Stimulated activated CD4-positive, alpha-beta T cell treated with anti-CD3 and anti-CD28 coated beads, Interleukin-1b, Interleukin-23, amount 100 ng/mL, for 24 hours (primary cell): Measurements from ENCODE around the gene RAB40C.
A peak's percentile ranks its signal among the peaks of the same experiment; 100 is the strongest.

Source experiments
- DNase-seq, 4 experiments: peaks; one replicate each; pipeline ENCODE4 v3.0.0-alpha.2; 2020; ENCODE audit warnings: low read depth in 4 of 4, low spot score in 1 of 4

Gene RAB40C

GRCh38 chr16:610513-611381 is 20.9 kb downstream of the RAB40C start:
- peak in 3 of 4 experiments; percentile 29 to 54 (median 38) for DNase-seq

- no peak for DNase-seq
Measured at GRCh38 chr16:615122-615521, 25.3 kb downstream of the RAB40C start.

DNA sequence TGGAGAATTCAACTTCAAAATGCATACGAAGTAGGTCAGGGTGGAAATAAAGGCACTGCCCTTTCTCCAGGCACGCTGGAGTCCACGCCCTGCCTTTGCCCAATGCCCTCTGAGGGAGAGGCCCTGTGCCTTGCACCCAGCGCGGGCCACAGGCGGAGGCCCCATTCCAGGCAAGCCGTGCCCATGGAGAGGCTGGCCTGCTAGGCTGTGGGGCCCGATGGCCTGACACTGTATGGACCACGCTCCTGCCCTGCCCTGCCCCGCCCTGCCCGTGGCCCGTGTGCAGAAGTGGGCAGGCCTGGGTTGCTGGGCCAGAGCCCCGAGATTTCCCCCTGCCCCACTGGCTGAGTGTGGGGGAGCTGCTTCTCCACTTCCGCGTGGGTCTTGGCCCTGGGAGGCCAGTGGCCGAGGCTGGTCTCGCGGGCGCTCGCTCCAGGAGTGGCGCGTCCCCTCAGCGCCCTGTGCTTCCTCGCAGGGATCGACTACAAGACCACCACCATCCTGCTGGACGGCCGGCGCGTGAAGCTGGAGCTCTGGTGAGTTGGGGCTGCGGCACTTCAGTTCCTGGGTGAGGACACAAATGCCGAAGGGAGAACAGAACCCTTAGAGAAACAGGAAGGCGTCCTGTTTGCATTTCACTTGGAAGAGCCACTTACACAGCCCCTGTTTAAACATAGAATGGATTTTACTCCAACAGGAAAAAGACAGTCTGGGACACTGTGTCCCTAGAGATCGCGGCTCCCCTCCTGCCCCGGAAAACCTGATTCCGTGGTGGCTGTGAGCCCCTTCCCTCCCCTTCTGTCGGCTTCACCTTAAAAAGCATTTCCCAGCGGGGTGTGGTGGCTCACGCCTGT is 27.1 kb downstream of the RAB40C start:
- no peak for DNase-seq

DNA sequence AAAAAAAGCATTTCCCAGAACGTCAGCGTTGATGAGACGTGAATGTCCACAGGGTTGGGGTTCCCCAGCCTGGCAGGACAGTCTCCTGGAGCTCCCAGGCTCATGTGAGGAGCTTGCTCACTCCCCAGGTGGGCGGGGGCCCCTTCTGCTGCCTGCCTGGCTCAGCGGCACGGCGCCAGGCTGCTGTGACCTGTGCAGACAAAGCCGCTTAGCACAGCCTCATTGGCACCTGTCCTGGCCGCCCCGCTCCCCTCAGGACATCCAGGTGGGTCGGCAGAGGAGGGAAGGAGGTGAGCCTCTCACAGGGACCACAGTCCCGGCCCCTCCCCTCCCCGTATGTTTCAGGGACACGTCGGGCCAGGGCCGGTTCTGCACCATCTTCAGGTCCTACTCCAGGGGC is 28.0 kb downstream of the RAB40C start:
- no peak for DNase-seq

DNA sequence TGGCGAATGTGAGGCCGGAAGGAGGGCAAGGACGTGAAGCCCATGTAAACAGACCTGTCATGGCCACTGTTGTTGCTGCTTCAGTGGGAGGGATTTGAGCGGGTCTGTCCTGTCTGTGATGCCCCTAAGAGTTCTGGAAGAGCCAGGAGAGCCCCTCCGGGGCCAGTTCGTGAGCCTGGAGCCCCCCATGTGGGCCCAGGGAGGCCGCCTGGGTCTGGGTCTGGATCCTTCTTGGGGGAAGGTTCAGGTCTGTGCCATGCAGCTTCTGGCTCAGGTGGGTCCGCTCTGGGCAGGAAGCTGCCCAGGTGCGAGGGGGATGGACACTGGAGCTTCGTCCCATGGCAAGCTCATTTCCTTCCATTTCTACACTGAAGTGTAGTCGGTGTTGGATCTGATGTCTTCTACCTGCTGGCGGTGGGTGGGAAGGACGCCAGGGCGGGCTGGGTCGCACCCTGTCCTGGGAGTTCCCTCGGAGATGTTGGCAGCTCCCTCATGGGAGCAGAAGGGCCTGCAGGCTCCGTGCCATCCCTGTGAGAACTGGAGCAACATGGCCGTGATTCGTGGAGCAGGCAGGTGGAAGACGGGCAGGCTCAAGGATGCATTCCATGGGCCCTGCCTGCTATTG is 29.7 kb downstream of the RAB40C start:
- no peak for DNase-seq

- no peak for DNase-seq
Measured at GRCh38 chr16:620700-621525, 31.0 kb downstream of the RAB40C start.

GRCh38 chr16:621526-622105 is 31.8 kb downstream of the RAB40C start:
- DNase-seq = no peak

GRCh38 chr16:622920-623280 is 33.0 kb downstream of the RAB40C start:
- no peak for DNase-seq

- DNase-seq = no peak
Measured at GRCh38 chr16:624526-625070, 34.7 kb downstream of the RAB40C start.

GRCh38 chr16:625117-625976 is 35.5 kb downstream of the RAB40C start:
- DNase-seq = no peak

DNA sequence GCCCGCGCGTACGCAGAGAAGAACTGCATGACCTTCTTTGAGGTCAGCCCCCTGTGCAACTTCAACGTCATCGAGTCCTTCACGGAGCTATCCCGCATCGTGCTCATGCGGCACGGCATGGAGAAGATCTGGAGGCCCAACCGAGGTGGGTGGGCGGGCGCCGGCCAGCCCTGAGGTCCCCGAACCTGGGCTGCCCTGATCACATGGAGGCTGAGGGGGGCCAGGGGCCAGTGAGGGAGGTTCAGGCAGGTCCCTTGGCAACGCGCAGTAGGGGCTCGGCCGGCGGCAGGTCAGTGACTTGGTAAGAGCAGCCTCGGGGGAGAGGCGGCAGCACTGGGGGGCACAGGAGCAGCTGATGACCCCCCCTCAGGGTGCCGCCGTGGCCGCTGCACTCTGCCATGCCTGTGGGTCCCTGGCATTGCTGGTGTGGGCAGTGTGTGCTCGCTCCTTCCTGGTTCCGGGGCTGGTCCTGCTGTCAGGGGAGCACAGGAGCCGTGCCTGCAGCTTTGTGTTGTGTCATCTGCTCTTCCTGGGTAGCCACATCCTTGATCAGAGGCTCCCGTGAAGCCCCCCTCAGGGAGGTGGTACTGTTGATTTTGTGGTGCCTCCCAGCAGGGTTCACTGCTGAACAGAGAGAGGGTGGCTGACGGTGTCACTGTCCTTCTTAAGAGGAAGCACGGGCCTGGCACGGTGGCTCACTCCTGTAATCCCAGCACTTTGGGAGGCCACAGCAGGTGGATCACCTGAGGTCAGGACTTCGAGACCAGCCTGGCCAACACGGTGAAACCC is 36.3 kb downstream of the RAB40C start:
- DNase-seq = no peak

DNA sequence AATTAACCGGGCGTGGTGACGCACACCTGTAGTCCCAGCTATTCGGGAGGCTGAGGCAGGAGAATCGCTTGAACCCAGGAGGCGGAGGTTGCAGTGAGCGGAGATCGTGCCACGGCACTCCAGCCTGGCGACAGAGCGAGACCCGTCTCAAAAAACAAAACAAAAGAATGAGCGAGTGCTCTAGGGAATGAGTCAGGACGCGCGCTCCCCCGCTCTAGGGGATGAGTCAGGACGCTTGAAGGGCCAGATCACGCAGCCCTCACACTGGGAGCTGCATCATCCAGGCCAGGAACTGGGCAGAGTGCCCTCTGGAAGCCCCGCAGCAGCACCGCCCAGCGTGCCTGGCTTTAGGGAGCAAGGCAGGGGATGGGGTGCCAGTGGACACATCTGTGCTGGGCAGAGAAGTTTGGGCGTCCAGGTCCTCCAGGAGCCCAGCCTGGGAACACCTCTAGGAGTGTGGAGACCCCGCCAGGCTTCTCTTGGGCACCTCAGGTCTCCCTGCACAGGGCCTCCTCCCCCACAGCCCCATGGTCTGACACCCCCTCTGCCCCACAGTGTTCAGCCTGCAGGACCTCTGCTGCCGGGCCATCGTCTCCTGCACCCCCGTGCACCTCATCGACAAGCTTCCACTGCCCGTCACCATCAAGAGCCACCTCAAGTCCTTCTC is 37.1 kb downstream of the RAB40C start:
- no peak for DNase-seq

DNA sequence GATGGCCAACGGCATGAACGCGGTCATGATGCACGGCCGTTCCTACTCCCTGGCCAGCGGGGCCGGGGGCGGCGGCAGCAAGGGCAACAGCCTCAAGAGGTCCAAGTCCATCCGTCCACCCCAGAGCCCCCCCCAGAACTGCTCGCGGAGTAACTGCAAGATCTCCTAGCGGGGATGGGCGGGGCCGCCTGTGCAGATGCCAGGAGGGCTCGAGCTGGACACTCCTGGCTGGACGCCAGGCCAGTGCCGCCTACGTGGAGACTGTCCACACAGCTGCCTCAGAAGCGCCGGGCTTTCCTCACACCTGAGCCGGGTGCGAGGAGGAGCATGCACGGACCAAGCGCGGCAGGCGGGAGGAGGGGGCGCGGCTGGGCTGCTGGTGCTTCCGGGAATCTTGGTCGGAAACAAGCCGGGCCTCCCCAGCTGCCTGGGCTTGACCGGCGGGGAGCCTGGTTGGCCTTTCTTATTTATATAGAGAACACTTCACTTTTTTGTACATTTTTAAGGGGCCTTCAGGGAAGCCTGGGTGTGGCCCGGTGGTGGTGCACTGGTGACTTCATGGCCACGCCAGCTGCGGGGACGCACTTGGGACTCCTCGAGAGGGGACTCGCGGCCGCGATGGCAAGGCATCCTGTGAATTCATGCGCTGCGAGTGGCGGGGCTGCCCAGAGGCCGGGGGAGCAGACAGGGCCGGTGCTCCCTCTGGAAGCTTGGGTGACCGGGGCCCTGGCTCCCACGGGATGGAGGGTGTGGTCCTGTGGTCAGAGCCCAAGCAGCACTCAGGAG is 37.8 kb downstream of the RAB40C start:
- no peak for DNase-seq

DNA sequence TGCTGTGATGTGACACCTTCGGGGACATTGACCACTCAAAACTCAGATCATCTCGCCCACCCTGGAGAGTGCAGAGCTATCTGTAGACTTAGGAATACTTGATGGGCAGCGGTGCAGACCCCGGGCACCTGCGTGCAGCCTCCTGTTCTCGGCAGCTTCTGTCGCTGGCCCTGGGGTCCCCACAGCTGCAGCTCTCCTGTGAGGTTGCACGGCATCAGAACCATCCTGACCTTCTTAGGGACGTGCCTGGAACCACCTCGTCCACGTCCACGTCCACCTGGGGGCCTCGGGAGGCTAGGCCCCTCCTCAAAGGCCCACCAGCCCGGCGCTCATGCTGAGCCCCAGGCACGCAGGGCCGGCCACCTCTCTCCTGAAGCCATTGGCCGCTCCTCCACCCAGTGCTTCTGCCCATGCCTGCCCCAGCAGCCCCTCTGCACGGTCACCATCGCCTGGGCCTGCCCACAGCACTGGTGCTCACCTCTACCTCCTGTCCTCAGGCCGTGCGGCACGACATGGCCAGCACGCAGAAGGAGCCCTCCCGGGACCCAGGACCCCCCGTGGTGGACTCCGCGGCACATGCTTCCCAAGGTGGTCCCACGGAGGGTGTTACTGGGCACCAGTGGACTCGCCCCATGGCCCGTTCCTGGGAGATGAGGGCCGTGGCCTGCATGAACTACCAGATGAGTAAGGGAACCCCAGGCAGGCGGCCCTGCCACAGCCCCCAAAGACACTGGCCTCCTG is 38.6 kb downstream of the RAB40C start:
- no peak for DNase-seq

- DNase-seq = no peak
Measured at GRCh38 chr16:629185-629832, 39.4 kb downstream of the RAB40C start.

- no peak for DNase-seq
Measured at GRCh38 chr16:629833-630248, 40.0 kb downstream of the RAB40C start.
